Activated CD4-positive, CD25-positive, alpha-beta regulatory T cell (primary cell): ENCODE results near the gene OTUB2.

Source experiments
- DNase-seq, 4 experiments: peaks; one replicate each; lab custom pipeline; 2025; lab: John Stamatoyannopoulos, UW

The OTUB2 gene

GRCh38 chr14:94040796-94041195, 14.7 kb downstream of the OTUB2 start:
- DNase-seq: no peak

GRCh38 chr14:94041551-94042346, 15.6 kb downstream of the OTUB2 start:
- DNase-seq: no peak

GRCh38 chr14:94042433-94043091, 16.4 kb downstream of the OTUB2 start:
- no peak for DNase-seq

GRCh38 chr14:94043111-94043755, 17.1 kb downstream of the OTUB2 start:
- no peak for DNase-seq

- DNase-seq: no peak
Measured at GRCh38 chr14:94043756-94044475, 17.8 kb downstream of the OTUB2 start.

GRCh38 chr14:94044476-94045091, 18.4 kb downstream of the OTUB2 start:
- no peak for DNase-seq

- no peak for DNase-seq
Measured at GRCh38 chr14:94045101-94045500, 19.0 kb downstream of the OTUB2 start.

- DNase-seq: no peak
Measured at GRCh38 chr14:94045563-94046345, 19.6 kb downstream of the OTUB2 start.

- DNase-seq: no peak
Measured at GRCh38 chr14:94046696-94047250, 20.6 kb downstream of the OTUB2 start.

GRCh38 chr14:94047581-94047980, 21.4 kb downstream of the OTUB2 start:
- no peak for DNase-seq

GRCh38 chr14:94048691-94049624, 22.8 kb downstream of the OTUB2 start:
- DNase-seq: no peak

- no peak for DNase-seq
Measured at GRCh38 chr14:94049625-94050023, 23.5 kb downstream of the OTUB2 start.

GRCh38 chr14:94050231-94050880, 24.2 kb downstream of the OTUB2 start:
- no peak for DNase-seq

GRCh38 chr14:94051115-94051514, 25.0 kb downstream of the OTUB2 start:
- DNase-seq: no peak

GRCh38 chr14:94051779-94052178, 25.6 kb downstream of the OTUB2 start:
- DNase-seq: no peak

- no peak for DNase-seq
Measured at GRCh38 chr14:94052199-94052598, 26.1 kb downstream of the OTUB2 start.

- no peak for DNase-seq
Measured at GRCh38 chr14:94052662-94053061, 26.5 kb downstream of the OTUB2 start.

- no peak for DNase-seq
Measured at GRCh38 chr14:94054401-94054800, 28.3 kb downstream of the OTUB2 start.

GRCh38 chr14:94054936-94055335, 28.8 kb downstream of the OTUB2 start:
- no peak for DNase-seq
